HepG2 (cell line): Measurements from ENCODE around the gene POLR1G. TPM values are rescaled to one million over a fixed set of nuclear protein-coding genes. Genes with fewer than 3 reads are reported as not detected.
A peak's percentile ranks its signal among the peaks of the same experiment; 100 is the strongest.

Experiments used
- CHCHD3 ChIP-seq: sonication (generic); formaldehyde crosslinking; IDR thresholded peaks from 2 replicates; pipeline ENCODE4 v1.8.0; 2022; ENCODE audit warnings: mild to moderate bottlenecking, missing genetic modification reagents, moderate library complexity
- FOXK2 ChIP-seq: fragments of 450-650 bp; IDR thresholded peaks from 2 replicates; pipeline ENCODE4 v1.6.1; 2016
- HNRNPLL ChIP-seq: fragments of 200-400 bp; formaldehyde crosslinking; IDR thresholded peaks from 2 replicates; pipeline ENCODE4 v1.6.1; 2017; ENCODE audit warnings: mild to moderate bottlenecking, low read depth, low read length; ENCODE audit not compliant: poor library complexity, severe bottlenecking
- IKZF5 ChIP-seq: IDR thresholded peaks from 2 replicates; pipeline ENCODE4 v1.6.1; 2018; ENCODE audit warnings: missing genetic modification reagents, mild to moderate bottlenecking, missing compliant biosample characterization
- MTF2 ChIP-seq: sonication (generic); formaldehyde crosslinking; IDR thresholded peaks from 2 replicates; pipeline ENCODE4 v1.5.0; 2020; ENCODE audit warnings: missing genetic modification reagents, borderline replicate concordance
- MXI1 ChIP-seq: IDR thresholded peaks from 3 replicates; pipeline ENCODE4 v1.6.1; 2012; ENCODE audit warnings: low read depth, low read length, inconsistent platforms, borderline replicate concordance
- SMAD9 ChIP-seq: sonication (generic); formaldehyde crosslinking; IDR thresholded peaks from 2 replicates; pipeline ENCODE4 v1.5.1; 2020; ENCODE audit warnings: mild to moderate bottlenecking, missing genetic modification reagents
- SOX13 ChIP-seq, 3 experiments: fragments of 450-650 bp in 1 of 3; sonication (generic) in 1 of 3; formaldehyde crosslinking in 1 of 3; IDR thresholded peaks in 2 of 3; conservative IDR thresholded peaks in 1 of 3; 2 replicates each; pipeline versions ENCODE4 v1.5.0 to v1.6.1; 2016 to 2020; ENCODE audit warnings: antibody characterized with exemption in 1 of 3, mild to moderate bottlenecking in 1 of 3, missing compliant biosample characterization in 1 of 3, missing genetic modification reagents in 1 of 3, moderate library complexity in 1 of 3
- ZBTB39 ChIP-seq: sonication (generic); formaldehyde crosslinking; IDR thresholded peaks from 2 replicates; pipeline ENCODE4 v1.5.0; 2020; ENCODE audit warnings: missing genetic modification reagents
- ZMYM2 ChIP-seq: sonication (generic); formaldehyde crosslinking; IDR thresholded peaks from 2 replicates; pipeline ENCODE4 v1.8.0; 2022; ENCODE audit warnings: mild to moderate bottlenecking, missing genetic modification reagents
- ZNF547 ChIP-seq: sonication (generic); formaldehyde crosslinking; IDR thresholded peaks from 2 replicates; pipeline ENCODE4 v1.5.1; 2020; ENCODE audit warnings: mild to moderate bottlenecking, missing genetic modification reagents
- ZNF562 ChIP-seq: sonication (generic); formaldehyde crosslinking; IDR thresholded peaks from 2 replicates; pipeline ENCODE4 v1.8.0; 2022; ENCODE audit warnings: missing genetic modification reagents, borderline replicate concordance
- polyA plus RNA-seq, 8 experiments: library from polyadenylated mRNA; depleted of rRNA in 3 of 8; stranded (reverse) in 7 of 8; unstranded in 1 of 8; fragments of >200 nt; fragmentation: Illumina TruSeq in 4 of 8; extraction: Trizol in 4 of 8; gene quantifications; 2 replicates each; pipeline versions ENCODE4 v1.2.1 to v1.2.3, GENCODE V29; 2011 to 2016; ENCODE audit warnings: low read depth in 4 of 8, missing spikeins in 1 of 8, mixed read lengths in 1 of 8; ENCODE audit not compliant: insufficient read depth in 1 of 8
- total RNA-seq, 5 experiments: library from RNA; depleted of rRNA; stranded (reverse); fragments of >200 nt; fragmentation: Illumina TruSeq; extraction: Trizol; gene quantifications; 2 replicates each; pipeline ENCODE4 v1.2.3, GENCODE V29; 2016; ENCODE audit warnings: low read depth in 1 of 5
- TF ChIP-seq, protein P1 (sequence below): sonication (generic); formaldehyde crosslinking; IDR thresholded peaks from 2 replicates; pipeline ENCODE4 v1.4.0; 2020; ENCODE audit warnings: missing genetic modification reagents
- TF ChIP-seq, protein P2 (sequence below): sonication (generic); formaldehyde crosslinking; IDR thresholded peaks from 2 replicates; pipeline ENCODE4 v1.4.0; 2020; ENCODE audit warnings: missing genetic modification reagents
- TF ChIP-seq, protein P3 (sequence below): sonication (generic); formaldehyde crosslinking; IDR thresholded peaks from 2 replicates; pipeline ENCODE4 v1.4.0; 2020; ENCODE audit warnings: mild to moderate bottlenecking, missing genetic modification reagents

POLR1G gene
- total and polyA plus RNA-seq, 2 of the 13 experiments (the other 11 are each of a cell fraction or from before 2014, with no cell fraction given) = 3.5 to 20.8 TPM

- TF ChIP-seq, protein P1, sequence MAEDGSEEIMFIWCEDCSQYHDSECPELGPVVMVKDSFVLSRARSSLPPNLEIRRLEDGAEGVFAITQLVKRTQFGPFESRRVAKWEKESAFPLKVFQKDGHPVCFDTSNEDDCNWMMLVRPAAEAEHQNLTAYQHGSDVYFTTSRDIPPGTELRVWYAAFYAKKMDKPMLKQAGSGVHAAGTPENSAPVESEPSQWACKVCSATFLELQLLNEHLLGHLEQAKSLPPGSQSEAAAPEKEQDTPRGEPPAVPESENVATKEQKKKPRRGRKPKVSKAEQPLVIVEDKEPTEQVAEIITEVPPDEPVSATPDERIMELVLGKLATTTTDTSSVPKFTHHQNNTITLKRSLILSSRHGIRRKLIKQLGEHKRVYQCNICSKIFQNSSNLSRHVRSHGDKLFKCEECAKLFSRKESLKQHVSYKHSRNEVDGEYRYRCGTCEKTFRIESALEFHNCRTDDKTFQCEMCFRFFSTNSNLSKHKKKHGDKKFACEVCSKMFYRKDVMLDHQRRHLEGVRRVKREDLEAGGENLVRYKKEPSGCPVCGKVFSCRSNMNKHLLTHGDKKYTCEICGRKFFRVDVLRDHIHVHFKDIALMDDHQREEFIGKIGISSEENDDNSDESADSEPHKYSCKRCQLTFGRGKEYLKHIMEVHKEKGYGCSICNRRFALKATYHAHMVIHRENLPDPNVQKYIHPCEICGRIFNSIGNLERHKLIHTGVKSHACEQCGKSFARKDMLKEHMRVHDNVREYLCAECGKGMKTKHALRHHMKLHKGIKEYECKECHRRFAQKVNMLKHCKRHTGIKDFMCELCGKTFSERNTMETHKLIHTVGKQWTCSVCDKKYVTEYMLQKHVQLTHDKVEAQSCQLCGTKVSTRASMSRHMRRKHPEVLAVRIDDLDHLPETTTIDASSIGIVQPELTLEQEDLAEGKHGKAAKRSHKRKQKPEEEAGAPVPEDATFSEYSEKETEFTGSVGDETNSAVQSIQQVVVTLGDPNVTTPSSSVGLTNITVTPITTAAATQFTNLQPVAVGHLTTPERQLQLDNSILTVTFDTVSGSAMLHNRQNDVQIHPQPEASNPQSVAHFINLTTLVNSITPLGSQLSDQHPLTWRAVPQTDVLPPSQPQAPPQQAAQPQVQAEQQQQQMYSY (CRISPR knock-in tag) = 0 out of 2 replicates have a peak, but pooled peaks have one; percentile 27
- TF ChIP-seq ZMYM2 (CRISPR knock-in tag) (no peak), ZNF562 (no peak), MTF2 (CRISPR knock-in tag) (no peak), MXI1 (0 out of 3 replicates have a peak, but pooled peaks have one; percentile 30), ZNF547 (CRISPR knock-in tag) (peak; percentile 62; the same call in 1 of the 2 replicates), SMAD9 (CRISPR knock-in tag) (no peak), FOXK2 (no peak), IKZF5 (peak; percentile 65; the same call in 1 of the 2 replicates), SOX13 (IDR thresholded peaks at IDR 0.05) (no peak), SOX13 (CRISPR knock-in tag; conservative IDR thresholded peaks at IDR 0.05 in 1 of 2, IDR thresholded peaks at IDR 0.05 in 1 of 2) (peak in 1 of 2 experiments; percentile 29; a peak in 1 of 4 replicates), CHCHD3 (CRISPR knock-in tag) (0 out of 2 replicates have a peak, but pooled peaks have one; percentile 18), HNRNPLL (peak; percentile 45), ZBTB39 (CRISPR knock-in tag) (no peak)
- TF ChIP-seq, protein P2, sequence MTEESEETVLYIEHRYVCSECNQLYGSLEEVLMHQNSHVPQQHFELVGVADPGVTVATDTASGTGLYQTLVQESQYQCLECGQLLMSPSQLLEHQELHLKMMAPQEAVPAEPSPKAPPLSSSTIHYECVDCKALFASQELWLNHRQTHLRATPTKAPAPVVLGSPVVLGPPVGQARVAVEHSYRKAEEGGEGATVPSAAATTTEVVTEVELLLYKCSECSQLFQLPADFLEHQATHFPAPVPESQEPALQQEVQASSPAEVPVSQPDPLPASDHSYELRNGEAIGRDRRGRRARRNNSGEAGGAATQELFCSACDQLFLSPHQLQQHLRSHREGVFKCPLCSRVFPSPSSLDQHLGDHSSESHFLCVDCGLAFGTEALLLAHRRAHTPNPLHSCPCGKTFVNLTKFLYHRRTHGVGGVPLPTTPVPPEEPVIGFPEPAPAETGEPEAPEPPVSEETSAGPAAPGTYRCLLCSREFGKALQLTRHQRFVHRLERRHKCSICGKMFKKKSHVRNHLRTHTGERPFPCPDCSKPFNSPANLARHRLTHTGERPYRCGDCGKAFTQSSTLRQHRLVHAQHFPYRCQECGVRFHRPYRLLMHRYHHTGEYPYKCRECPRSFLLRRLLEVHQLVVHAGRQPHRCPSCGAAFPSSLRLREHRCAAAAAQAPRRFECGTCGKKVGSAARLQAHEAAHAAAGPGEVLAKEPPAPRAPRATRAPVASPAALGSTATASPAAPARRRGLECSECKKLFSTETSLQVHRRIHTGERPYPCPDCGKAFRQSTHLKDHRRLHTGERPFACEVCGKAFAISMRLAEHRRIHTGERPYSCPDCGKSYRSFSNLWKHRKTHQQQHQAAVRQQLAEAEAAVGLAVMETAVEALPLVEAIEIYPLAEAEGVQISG (CRISPR knock-in tag) = no peak; the same call in 1 of the 2 replicates
- TF ChIP-seq, protein P3, sequence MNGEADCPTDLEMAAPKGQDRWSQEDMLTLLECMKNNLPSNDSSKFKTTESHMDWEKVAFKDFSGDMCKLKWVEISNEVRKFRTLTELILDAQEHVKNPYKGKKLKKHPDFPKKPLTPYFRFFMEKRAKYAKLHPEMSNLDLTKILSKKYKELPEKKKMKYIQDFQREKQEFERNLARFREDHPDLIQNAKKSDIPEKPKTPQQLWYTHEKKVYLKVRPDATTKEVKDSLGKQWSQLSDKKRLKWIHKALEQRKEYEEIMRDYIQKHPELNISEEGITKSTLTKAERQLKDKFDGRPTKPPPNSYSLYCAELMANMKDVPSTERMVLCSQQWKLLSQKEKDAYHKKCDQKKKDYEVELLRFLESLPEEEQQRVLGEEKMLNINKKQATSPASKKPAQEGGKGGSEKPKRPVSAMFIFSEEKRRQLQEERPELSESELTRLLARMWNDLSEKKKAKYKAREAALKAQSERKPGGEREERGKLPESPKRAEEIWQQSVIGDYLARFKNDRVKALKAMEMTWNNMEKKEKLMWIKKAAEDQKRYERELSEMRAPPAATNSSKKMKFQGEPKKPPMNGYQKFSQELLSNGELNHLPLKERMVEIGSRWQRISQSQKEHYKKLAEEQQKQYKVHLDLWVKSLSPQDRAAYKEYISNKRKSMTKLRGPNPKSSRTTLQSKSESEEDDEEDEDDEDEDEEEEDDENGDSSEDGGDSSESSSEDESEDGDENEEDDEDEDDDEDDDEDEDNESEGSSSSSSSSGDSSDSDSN (CRISPR knock-in tag) = peak; percentile 42; the same call in 1 of the 2 replicates
Observed at GRCh38 chr19:45439569-45440258, 33.3 kb downstream of the POLR1G start (continued).
